Right renal cortex interstitium (tissue), 3 donors: ENCODE measurements around the gene PPT1. TPM values are rescaled to one million over a fixed set of nuclear protein-coding genes. Genes with fewer than 3 reads are reported as not detected.
"Not testable (repeated sequence)": the region's sequence is repeated elsewhere in the genome, so short reads cannot be mapped to it uniquely, and the experiment has no call there.

Source experiments
- DNase-seq, 3 donors: peaks; one replicate each; pipeline ENCODE4 v3.0.0-alpha.2; 2013; ENCODE audit warnings: low read depth in 3 of 3, low spot score in 2 of 3
- polyA plus RNA-seq, 3 donors: library from polyadenylated mRNA; unstranded; fragments of 120-200 nt; gene quantifications; one replicate each; pipeline ENCODE4 v1.2.1, GENCODE V29; 2013; ENCODE audit not compliant: insufficient read length in 3 of 3

The PPT1 gene
- polyA plus RNA-seq, 3 donors, result 111 to 144 (median 121) TPM

DNA sequence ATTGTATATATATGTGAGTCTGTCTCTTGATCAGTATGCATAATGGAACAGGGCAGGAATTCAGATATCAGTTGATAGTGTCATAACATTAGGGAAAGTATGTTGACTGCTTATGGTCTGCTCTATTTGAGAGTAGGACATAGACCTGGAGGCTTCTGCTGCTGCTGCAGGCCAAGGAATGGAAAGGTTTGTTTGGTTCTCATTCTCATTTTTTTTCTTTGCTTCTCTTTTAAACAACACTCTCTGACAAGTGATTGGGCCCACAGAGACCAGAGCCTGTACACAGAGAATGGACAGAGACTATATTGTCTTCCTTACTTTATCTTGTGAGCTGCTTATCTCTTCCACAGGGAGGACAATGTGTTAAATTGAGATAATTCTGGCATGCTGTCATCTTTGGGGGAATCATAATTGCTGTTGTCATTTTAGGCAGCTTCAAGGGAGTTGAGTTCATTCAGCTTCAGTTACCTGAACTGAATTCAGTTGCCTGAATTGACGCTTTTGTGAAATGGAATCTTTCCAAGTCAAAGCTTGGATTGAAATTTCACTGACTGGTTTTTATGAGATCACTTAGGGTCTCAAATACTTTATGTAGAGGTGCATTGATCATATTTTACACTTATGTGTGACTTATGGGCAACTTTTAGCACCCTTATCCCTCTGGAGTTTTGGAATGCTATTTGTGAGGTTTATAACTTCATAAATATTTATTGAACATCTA, 39.6 kb downstream of the PPT1 start:
- DNase-seq, result no peak

DNA sequence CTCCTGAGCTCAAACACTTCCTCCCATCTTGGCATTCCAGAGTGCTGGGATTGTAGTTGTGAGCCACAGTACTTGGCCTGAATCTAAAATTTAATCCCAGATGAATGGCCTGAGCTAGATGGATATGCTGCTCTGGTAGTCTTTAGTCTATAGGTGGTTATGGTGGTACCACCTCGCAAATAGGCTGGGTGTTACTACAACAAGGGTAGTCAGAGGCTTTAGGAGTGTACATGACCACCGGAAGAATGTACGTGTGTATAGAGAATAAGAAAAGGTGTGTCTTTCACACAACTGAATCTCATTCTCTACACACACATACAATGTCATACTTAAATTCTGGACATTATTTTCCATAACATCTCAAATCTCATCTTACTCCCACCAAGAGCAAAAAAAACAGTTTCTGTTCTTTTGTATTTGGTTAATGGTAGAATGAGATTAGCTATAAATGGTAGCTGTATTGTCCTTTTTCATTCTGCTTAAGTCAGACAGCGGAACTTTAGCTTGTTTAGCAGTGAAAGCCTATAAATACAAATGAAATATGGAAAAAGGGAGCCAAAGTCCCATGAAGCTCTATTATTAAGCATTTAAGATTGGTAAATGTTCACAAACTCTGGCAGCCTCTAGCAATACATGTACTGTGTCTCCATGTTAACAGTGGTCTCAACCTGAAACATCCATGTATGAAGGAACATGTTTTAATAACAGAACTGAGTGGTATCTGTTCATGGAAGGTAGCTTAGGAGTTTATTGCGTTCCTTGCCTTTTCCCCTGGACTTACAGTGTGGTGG, 40.3 kb downstream of the PPT1 start:
- no peak for DNase-seq

DNA sequence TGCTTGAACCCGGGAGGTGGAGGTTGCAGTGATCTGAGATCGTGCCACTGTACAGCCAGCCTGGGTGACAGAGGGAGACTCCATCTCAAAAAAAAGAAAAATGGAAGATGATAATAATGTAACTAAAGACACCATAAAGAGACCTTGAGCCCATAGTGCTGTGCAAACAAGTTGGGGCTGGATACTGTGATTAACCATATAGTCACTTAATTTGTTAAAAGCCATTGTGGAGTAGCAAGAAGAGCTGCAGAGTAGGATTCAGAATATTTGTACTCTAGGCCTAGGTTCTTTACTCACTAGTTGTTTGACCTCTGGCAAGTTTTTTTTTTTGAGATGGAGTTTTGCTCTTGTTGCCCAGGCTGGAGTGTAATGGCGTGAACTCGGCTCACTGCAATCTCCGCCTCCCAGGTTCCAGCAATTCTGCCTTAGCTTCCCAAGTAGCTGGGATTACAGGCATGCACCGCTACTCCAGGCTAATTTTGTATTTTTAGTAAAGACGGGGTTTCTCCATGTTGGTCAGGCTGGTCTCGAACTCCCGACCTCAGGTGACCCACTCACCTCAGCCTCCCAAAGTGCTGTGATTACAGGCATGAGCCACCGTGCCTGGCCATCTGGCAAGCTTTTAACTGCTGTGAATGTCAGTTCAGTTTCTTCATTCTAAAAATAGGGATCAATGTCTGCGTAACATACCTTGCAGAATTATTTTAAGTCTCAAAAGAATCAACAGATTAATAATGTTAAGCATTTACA, 43.7 kb downstream of the PPT1 start:
- DNase-seq, result no peak

DNA sequence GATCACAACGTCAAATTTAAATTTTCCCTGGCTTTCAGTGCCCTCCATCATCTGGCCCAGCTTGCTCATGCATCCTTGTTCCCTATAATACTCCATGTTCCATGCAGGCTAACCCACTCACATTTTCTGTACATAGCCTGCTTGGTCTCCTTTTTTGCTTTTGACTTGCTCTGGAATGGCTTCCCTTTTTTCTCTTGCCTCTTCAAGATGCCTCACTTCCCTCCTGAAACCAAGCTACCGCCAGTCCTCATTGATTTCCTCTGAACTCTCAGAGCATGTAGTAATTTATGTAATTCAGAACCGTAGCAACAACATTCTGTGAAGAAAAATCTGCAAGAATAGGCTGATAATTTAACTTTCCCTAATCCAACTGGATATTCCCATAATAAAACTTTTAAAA, 46.2 kb downstream of the PPT1 start:
- no peak for DNase-seq

DNA sequence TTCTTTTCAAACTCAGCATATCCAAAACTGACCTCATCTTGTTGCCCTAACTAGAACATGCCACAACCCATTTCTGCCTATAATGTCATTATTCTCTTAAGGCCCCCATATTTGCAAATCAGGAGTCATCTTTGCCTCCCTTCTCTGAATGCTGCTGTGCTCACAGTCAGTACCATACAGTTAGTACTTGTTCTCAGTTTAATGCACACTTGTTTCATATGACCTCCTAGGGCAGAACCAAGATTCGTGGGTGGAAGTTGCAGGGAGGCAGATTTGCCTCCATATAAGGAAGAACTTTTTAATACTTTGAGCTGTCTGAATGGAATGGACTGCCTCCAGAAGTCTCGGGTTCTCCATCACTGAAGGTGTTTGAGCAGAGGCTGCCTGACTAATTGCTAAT, 47.3 kb downstream of the PPT1 start:
- DNase-seq, result no peak

DNA sequence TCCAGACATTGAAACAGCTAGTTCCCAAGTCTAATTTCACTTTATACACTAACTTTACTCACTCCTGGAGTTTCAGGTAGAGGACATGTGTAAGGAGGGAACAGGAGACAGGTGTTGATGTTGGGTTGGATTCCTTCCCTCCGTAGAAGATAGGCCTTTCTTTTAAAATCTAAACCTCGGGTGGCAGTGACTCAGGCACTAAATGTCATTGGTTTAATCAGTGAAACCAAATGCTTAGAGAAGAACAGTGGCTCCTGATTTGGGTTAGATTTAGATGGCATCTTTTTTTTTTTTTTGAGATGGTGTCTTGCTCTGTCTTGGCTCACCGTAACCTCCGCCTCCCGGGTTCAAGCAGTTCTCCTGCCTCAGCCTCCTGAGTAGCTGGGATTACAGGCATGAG, 49.3 kb downstream of the PPT1 start:
- no peak for DNase-seq

DNA sequence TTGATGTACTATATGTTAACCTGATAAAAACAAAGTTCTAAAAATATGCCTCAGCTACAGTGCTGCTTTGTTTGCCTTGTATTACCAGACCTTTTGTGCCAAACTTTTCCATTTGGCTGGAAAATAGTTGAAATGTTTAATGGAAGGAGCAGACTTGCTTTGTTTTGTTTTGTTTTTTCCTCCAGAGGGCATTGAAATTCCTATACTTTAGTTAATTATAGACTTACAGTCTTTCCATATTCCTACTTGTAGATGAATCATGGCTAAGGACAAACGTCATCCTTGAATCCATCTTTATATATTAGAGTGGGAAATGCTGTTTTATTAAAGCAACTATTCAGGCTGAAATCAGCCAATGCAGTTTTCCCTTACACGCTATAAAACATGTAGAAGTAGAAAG, 49.8 kb downstream of the PPT1 start:
- DNase-seq, result no peak

DNA sequence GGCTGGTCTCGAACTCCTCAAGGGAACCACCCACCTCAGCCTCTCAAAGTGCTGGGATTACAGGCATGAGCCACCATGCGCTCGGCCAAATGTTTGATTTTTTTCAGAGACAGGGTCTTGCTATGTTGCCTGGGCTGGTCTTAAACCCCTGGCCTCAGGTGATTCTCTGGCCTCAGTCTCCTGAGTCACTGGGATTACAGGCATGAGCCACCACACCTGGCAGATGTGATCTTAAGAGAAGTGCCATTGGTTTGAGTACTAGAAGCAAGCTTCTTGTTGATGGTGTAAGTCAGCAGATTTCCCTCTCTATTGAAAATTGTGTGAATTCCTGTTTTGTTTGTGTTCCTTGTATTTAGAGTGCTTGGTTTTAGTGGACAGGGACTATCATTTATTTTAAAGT, 51.3 kb downstream of the PPT1 start:
- no peak for DNase-seq

DNA sequence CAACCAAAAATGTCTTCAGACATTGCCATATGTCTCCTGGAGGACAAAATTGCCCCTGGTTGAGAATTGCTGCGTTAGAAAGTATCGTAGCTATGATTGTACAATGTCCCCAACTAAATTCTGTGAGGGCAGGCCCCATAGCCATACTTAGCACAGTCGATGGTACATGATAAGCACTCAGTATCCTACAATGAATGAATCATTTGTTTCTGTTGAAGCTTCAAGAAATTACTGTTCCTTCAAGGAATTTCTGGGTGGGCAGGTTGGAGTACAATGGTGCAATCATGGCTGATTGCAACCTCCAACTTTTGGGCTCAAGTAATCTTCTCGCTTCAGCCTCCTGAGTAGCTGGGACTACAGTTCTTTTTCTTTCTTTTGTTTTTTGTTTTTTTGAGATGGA, 51.9 kb downstream of the PPT1 start:
- no peak for DNase-seq

DNA sequence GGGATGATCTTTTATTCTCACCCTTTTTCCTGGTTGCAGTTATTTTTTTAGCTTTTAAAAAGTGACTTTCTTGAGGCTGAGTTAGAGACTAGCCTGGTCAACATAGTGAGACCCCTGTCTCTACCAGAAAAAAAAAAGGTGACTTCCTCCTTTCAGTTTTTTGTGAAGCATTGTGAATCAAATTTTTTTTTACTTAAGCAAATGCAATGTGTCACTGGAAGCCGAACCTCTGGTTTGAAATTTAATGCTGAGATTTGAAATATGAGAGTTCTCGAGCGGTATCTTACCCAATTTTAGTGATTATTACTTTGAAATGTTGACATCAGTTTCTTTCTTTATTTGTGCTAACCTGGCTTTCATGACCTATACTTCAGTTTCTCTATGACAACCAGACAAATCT, 52.9 kb downstream of the PPT1 start:
- DNase-seq, result no peak

DNA sequence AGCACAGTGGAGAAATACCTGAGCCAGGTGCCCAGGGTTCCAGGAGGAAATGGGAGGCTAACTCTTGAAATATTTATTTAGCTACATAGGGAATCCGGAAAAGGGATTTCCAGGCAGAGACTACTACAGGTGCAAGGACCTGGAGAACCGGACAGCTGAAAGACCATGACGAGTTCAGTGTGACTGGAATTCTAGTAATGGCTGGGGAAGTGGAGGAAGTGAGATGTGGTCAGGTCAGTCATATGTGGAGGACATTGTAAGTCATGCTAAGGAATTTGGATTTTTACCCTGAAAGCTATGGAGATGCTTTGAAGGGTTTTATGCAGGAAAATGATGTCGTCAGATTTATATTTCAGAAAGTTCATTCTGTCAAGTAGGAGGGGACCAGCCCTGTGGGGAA, 54.7 kb downstream of the PPT1 start:
- no peak for DNase-seq

DNA sequence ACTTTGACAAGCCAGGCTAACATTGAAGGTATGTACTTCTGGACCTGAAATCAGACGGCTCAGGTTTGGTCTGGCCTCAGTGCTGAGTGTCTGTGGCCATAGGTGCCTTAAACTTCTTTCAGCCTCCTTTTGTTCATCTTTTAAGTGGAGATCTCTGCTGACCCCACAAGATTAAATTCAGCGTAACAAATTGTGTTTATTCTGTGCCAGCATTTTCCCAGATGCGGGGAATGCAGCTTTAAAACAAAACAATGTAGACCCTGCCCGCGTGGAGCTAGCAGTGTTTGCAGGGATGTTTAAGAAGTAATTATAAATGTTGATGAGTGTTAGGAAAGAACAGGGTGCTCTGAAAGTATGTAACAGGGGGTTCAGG, 55.6 kb downstream of the PPT1 start:
- no peak for DNase-seq

DNA sequence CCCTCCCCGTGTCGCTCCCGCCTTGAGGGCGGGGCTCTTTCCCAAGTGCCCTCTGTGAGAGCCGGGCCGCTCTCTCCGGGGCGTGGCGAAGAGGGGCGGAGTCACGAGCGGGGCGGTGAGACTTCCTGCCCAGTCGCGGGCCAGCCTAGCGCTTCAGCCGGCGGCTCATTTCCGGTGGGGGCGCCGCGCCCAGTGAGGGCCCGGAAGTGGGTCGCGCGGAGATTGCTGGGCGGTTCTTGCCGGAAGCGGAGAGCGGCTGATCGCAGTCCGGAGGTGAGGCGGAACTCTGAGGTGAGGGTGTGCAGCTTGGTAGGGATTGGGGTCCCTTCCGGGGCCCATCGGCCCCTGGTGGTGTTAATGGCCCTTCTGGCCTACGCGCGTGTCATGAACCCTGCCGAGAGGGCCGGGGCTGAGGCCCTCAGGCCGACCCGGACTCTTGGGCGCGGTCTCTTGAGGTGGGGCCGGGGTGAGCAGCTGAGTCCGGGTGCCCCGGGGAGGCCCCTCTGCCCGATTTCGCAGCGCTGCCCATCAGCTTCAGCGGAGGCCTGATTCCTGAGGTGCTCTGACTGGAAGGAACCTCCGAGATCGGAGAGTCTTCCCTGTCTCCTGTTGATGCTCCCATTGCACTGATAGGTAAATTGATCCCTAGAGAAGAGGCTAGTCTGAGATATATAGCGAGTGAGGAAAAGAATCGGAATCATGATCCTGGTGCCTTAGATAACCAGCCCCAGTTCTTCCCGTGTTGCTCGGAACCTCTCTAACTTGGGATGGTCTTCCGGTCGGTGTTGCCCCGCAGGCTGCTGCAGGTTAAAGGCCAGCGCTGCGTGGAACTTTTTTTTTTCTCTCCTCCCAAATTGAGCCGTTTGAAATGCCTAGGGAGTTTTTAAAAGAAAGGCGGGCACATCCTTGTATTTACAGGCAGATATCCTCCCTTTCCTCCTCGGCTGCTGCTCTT, 56.3 kb downstream of the PPT1 start, which contains the start of gene CAP1:
Gene CAP1, plus strand, starts transcription at position 219 of the 955 bp plus-strand sequence. CDS start 18,618 bp downstream, outside the sequence.
- peak; percentile 94 to 99 (median 97) for DNase-seq

DNA sequence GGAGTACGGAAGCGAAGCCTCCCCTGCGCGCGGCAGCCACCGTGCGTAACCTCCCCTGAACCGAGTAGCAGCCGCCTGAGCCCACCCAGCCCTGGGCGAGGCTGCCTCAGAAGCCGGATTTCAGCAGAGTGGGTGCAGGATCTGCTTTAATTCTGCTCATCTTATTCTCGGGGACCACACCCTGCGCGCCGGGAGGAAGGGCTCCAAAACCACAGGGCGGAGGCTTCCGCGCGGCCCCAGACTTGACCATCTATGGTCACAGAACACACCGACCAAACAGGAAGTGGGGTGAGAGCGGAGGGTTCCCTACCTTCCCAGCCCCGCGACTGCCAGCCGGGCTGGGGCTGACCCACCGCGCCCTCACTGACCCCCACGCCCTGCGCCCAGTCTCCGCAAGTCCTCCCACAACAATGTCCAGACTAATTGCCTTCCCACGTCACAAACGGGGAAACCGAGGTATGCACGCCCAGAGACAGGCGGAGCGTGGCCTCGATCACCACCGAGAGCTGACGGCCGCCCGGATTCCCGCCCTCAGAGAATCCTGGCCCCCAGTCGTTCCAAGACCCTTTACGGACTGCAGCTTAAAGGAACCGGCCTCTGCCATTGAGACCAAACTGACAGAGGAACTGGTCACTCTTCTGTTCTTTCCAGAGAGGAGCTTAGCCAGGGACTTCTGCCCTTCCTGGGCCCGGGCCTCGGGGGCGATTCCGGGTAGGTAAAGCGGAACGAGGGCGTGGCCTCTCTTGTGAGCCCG, 57.1 kb downstream of the PPT1 start:
- peak in 1 of 3 donors; percentile 23 for DNase-seq

DNA sequence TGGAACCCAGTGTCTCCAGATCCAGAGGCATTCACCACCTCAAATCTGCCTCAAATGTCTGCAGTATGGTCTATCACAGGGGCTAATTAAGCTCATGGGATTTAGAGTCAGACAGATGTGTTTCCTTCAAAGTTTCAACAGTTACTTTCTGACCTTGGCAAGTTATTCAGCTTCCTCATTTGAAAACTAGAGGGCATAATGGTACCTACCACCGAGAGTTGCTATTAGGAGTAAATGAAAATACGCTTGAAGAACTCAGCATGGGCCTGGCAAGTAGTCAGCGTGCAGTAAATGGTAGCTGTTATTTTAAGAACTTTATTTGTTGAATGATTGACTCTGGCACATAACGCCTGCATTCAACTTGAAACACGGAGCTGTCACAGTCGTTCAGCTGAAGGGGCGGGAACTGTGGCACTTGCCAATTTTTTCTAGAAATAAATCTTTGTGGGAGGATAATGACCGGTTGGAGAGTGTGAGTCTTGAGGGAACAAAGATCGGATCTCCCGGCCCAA, 57.8 kb downstream of the PPT1 start:
- DNase-seq, result peak in 2 of 3 donors; percentile 36 to 44

DNA sequence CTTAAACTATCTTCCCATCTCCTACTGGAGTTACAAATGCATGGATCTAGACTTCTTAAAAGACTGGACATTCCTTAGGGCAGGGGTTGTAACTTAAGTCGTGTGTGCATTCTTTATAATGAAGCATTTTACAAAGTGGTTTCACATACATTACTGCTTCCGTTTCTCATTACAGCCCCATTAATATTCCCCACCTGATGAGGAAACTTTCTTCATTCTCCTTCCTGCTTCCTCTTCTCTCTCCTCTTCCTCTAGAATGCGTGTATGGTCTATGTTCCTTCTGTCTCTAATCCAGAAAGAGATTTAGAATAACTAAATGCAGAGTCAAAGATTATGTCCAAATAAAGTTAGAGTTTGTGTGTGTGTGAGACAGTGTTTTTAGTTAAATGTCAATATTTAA, 58.4 kb downstream of the PPT1 start:
- no peak for DNase-seq

DNA sequence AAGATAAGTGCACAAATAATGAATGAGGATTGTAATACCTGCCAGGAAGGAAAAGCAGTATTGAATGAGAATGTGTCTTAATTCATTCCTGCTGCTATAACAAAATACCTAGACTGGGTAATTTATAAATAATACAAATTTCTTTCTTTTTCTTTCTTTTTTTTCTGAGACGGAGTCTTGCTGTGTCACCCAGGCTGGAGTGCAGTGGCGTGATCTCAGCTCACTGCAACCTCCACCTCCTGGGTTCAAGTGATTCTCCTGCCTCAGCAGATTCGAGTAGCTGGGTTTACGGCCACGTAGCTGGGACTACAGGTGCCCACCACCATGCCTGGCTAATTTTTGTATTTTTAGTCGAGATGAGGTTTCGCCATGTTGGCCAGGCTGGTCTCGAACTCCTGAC, 59.8 kb downstream of the PPT1 start:
- DNase-seq, result not testable (repeated sequence)

DNA sequence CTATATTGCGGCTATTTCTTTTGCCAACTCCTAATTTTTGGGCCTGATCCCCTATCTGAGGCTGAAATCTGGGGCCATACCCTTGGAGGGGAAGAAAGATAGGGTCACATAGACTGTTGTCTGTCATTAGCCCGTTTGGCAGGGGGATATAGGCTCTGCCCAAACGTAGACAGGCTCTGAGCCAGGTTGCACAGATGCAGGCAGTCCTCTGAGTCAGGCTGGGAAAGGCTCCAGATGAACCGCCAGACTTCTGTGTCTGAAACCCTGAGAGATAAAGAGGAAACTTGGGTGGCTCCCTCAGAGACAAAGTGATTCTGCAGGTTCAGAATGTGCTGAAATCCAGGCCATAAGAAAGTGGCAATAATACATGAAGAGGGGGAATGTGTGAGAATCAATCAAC, 60.5 kb downstream of the PPT1 start:
- no peak for DNase-seq

DNA sequence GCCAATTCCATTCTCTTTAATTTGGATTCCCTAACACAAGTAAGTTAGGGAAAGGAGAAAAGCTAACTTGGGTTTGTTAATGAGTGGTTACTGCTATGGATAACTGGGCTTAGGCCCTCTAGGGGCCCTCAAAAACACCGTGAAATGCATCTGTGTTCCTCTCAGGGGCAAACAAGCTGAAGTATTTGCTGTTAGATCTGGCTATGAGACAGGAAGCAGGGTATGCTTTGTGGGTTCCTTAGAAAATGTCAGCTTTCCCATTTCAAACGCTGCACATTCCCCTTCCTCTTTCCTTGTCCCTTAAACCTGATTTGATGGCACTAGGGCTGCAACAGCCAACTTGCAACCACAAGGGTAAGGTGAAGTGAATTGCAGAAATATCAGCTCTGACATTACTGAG, 62.2 kb downstream of the PPT1 start:
- DNase-seq, result no peak
